T-helper 22 cell (primary cell): ENCODE measurements around the gene STARD3.

Experiments used
- DNase-seq: peaks from one replicate; pipeline ENCODE4 v3.0.0-alpha.2; 2020; ENCODE audit warnings: low read depth

The STARD3 gene

GRCh38 chr17:39672522-39673334 is 35.8 kb downstream of the STARD3 start:
- DNase-seq, result no peak

- no peak for DNase-seq
Measured at GRCh38 chr17:39673335-39674081, 36.6 kb downstream of the STARD3 start.

DNA sequence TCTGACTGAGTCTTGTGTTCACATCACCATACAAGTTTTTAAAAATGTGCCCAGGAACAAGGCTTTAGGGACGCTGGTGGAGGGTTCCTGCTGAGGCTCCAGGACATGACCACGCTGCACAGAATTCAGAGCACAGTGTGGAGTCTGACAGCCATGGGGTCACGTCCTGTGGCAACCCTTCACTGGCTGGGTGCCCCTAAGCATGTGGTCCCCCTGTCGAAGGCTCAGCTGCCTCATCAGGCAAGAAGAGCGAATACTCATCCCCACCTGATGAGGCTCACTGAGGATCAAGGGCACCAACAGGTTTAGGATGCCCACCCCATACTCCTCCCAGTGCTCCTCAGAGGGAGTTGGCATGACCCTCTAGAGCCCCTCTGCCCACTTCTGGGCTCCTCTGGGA is 37.2 kb downstream of the STARD3 start:
- DNase-seq, result no peak

- DNase-seq, result no peak
Measured at GRCh38 chr17:39674702-39675389, 37.9 kb downstream of the STARD3 start.

DNA sequence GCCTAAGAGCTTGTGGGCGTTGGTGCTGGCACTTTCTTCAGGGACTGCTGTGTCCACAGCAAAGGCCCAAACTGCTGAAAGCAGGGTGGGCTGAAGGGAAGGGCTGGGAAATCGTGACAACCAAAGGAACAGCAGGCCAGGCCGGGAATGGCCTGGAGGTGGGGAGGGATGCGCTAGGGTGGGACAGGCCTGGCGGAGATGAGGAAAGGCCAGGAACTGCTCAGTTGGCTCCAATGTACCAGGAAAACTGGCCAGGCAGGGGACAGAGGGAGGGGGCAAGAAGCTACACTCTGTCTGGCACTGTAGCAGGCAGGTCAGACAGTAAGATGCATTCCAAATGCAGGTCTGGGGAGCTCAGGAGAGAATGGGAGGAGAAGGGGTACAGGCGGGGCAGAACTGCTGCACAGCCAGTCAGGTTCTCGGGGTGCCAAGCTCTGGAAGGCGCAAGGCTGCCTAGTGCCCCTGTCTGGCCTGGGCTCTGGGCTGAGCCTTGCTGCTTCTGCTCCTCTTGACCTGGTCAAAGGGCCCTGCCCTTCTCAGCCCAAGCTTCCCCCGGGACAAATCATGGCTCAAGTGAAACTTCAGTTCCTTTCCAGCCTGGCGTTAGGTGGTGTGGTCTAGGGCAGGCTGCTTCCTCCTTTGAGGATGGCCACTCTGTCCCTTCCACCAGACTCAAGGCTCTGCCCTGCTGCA is 38.6 kb downstream of the STARD3 start:
- no peak for DNase-seq

DNA sequence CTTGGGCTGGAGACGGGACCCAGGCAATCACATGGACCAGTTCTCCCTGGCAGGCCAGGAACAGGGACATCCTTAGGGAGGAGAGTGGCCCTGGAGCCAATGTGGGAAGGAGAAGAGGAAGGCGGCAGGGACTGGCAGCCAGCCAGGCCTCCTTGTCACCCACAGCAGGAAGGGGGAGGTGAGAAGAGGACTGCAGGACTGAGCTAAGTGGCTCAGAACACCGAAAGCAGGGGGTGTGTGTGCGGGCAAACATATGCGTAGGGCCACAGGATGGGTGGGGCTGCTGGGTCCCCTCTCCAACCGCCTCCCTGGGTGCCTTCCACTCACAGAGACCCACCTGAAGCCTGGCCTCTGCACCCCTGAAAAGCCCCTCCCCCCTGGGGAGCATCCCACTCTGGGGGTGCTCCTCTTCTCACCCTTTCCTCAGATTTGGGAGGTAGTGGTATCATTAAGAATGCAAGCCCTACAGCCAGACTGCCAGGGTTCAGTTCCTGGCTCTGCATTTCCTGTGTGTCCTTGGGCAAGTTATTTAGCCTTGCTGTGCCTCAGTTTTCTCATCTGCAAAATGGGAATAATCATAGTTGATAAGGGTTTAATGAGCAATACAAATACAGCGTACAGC is 39.4 kb downstream of the STARD3 start:
- no peak for DNase-seq

DNA sequence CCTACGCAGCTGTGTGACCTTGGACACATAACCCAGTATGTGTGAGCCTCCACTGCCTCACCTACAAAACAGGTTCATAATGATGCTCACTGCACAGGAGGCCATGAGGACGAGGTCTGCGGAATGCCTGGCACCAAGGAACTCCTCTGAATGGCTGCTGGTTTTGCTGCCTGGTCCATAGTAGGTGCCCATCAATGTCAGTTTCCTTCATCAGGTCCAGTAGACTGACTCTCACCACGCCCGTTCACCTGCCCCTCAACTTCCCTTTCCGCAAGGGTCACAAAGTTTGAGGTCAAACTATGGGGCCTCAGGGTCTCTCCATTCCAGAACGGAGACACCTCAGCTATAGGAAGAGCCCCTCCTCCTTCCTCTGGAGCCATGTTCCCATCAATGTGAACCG is 40.1 kb downstream of the STARD3 start:
- DNase-seq, result no peak

DNA sequence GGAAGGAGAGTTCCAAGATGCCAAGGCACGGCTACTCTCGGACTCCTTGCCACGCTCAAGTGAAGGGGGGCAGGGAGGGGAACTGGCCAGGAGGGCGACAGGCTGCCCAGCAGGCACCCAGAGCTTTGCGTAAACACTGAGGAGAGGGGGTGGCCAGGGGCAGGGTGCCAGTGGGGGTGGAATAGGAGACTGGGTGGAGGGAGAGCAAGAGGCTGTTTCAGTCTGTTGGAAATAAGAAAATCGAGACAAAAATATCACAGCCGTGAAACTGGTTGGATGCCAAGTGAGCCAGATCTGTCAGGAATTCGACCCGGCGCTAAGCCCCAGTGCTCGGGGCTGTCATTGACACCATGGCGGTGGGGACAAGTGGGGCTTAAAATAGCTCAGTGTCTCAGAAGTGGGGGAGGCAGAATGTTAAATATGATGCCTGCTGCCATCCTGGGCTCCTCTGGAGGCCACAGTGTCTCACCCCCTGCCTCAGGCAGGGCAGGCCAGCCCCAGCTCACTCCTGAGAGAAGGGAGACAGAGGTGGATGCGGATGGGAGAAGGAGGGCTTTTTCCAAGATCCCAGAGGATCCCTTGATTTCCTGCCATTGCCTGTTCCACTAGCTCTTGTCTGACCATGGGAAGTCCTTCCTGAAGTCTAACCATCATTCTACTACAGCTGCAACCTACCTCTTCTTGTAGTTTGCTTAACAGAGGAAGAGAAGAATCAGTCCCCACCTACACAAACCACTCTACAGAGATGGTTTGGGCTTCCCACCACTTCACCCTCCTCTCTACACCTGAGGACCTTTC is 40.8 kb downstream of the STARD3 start:
- DNase-seq, result no peak

GRCh38 chr17:39678340-39679116 is 41.6 kb downstream of the STARD3 start:
- DNase-seq, result no peak

GRCh38 chr17:39679521-39680192 is 42.7 kb downstream of the STARD3 start:
- no peak for DNase-seq

DNA sequence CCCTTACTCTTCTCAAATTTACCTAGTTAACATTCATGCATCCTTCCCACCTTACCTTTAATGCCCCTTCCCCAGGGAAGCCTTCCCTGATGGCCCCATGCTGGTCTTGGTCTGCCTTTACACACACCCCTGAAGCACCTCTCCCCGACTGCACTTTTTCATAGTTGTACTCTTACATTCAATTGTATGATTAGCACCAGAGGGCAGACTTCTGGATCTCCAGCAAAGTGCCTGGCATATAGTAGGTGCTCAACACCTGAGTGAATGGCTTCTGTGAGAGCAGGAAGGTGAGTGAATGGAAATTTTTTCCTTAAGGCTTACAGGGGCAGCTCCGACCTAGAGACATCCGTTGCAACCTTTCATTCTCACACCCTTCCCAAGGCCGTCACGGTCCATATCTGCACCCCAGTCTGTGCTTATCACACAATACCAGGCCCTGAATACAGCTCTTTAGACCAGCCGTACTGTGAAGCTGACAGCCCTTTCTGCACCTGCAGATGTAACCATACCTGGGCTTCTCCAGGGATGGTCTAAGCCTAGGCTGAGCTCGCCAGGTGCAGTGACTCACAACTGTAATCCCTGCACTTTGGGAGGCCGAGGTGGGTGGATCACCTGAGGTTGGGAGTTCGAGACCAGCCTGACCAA is 46.5 kb downstream of the STARD3 start:
- DNase-seq, result no peak

GRCh38 chr17:39684369-39685192 is 47.6 kb downstream of the STARD3 start:
- no peak for DNase-seq

- DNase-seq, result no peak
Measured at GRCh38 chr17:39687101-39687545, 50.2 kb downstream of the STARD3 start.

DNA sequence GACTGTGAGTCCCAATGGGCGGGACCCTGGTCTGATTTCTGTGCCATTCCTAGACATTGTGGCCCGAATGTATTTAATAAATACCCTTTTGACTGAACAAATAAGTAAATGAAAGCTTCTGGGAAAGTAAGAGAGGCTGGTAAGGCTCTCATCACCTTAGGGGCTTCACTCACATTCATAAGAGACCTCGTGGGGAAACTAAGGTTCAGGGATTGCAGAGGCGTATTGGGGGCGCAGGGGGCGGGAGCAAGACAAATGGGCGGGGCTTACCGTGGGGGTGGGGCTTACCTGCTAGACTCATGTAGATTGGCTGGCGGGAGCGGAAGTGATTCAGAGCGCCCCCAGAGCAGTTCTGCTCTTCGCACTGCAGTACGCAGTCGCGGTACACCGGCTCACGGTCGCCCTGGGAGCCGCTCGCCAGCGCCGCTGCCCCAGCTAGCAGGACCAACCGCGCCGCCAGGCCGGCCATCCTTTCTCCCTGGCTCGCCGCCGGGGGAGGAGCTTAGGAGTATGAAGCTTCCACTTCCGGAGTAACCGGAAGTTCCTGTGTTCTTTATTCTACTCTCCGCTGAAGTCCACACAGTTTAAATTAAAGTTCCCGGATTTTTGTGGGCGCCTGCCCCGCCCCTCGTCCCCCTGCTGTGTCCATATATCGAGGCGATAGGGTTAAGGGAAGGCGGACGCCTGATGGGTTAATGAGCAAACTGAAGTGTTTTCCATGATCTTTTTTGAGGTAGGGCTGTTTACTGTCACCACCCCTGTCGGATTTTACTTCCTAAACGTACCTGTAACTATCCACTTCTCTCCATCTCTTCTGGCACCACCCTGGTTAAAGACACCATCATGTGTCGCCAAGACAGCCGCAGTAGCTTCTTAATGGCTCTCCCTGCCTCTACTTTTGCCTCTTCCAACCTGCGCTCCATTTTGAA is 50.9 kb downstream of the STARD3 start, which contains the start of gene PGAP3:
PGAP3 (minus strand) TSS at position 512 of the 929 bp plus-strand sequence; CDS start at position 469, 43 bp downstream.
- DNase-seq, result peak; percentile 62

- no peak for DNase-seq
Measured at GRCh38 chr17:39688475-39688835, 51.5 kb downstream of the STARD3 start.

- no peak for DNase-seq
Measured at GRCh38 chr17:39688945-39689344, 52.0 kb downstream of the STARD3 start.

DNA sequence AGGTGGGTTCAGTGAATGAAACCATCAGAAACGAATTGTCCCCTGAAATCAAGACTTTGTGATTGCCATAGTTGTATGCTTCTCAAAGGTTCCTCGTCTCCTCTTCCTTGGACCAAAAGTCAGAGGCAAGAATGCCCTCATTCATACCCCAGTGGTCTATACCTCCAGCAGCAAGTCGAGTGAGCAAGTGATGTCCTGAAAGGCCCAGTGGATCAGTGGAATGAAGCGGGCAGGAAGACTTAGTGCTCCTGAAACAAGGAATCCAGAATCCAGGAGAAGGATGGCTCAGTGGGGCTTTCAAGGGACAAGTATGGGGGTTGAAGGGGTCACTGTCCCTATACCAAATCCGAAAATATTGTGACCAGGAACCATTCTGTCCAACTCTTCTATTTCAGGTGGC is 57.6 kb downstream of the STARD3 start:
- DNase-seq, result no peak
